HepG2 (cell line): Measurements from ENCODE around the gene DGKB. TPM values are rescaled to one million over a fixed set of nuclear protein-coding genes. Genes with fewer than 3 reads are reported as not detected.

Source experiments
- ATAC-seq: fragments of 200-7000 bp; cut with Tn5 transposase; 3 replicates; pipeline ENCODE4 v1.9.1; 2020; ENCODE audit warnings: mild to moderate bottlenecking, moderate library complexity
- BruUV-seq: library from RNA; stranded (reverse); fragments of 400-500 nt; replicated peaks from 2 replicates; lab custom pipeline; 2021; lab: Mats Ljungman, UMichigan
- CTCF ChIA-PET: fragments of 300-600 bp; formaldehyde crosslinking; extraction: SDS; loops from one replicate; lab custom pipeline; 2021; ENCODE audit warnings: low total read pairs, inconsistent platforms, low intra/inter-chr PET ratio; lab: Yijun Ruan, JAX
- POLR2A ChIA-PET: fragments of 350-600 bp; sonication (Branson Sonifier 250); formaldehyde crosslinking; loops from one replicate; lab custom pipeline; 2020; ENCODE audit warnings: antibody characterized with exemption, inconsistent platforms; lab: Yijun Ruan, JAX
- DNase-seq: peaks from one replicate; pipeline ENCODE4 v3.0.0-alpha.2; 2015; ENCODE audit warnings: low spot score
- FAIRE-seq: peaks from 3 replicates; lab custom pipeline; 2011; peaks lifted over from hg19 to GRCh38; lab: Jason Lieb, UNC
- H2AFZ ChIP-seq: one replicate; pipeline ENCODE4 v1.6.1; 2011; ENCODE audit warnings: low read length, inconsistent platforms
- H3K27ac ChIP-seq: fragments of 300-600 bp; 3 replicates; pipeline ENCODE4 v1.8.0; 2011; ENCODE audit warnings: mixed run types, mild to moderate bottlenecking, mixed read lengths, low read length, inconsistent platforms; ENCODE audit not compliant: insufficient read depth; ENCODE audit errors: extremely low read length
- H3K27me3 ChIP-seq, 2 experiments: fragments of 200-600 bp in 1 of 2; 2 replicates in 1 of 2; 3 replicates in 1 of 2; pipeline versions ENCODE4 v1.6.0 to v1.8.0; 2011; ENCODE audit warnings: low read length in 2 of 2, mild to moderate bottlenecking in 2 of 2, moderate library complexity in 2 of 2, inconsistent platforms in 1 of 2; ENCODE audit not compliant: insufficient read depth in 2 of 2, control insufficient read depth in 1 of 2
- H3K36me3 ChIP-seq, 2 experiments: fragments of 200-600 bp in 1 of 2; replicated peaks in 1 of 2; 2 replicates in 1 of 2; 3 replicates in 1 of 2; pipeline versions ENCODE4 v1.5.1 to v1.8.0; 2011; ENCODE audit warnings: low read length in 2 of 2, inconsistent platforms in 1 of 2; ENCODE audit not compliant: insufficient read depth in 2 of 2, control insufficient read depth in 1 of 2
- H3K4me1 ChIP-seq: 2 replicates; pipeline ENCODE4 v1.5.1; 2012; ENCODE audit warnings: low read length, inconsistent platforms; ENCODE audit not compliant: insufficient read depth
- H3K4me2 ChIP-seq: 2 replicates; pipeline ENCODE4 v1.6.0; 2011; ENCODE audit warnings: low read depth, low read length, inconsistent platforms
- H3K4me3 ChIP-seq, 3 experiments: fragments of 200-600 bp in 1 of 3; sonication (generic), shearing (Covaris generic) in 1 of 3; replicated peaks in 1 of 3; 2 replicates each; pipeline ENCODE4 v1.5.1; 2011 to 2016; ENCODE audit warnings: low read length in 3 of 3, inconsistent platforms in 2 of 3, low read depth in 2 of 3, mild to moderate bottlenecking in 2 of 3, control low read depth in 1 of 3, mixed read lengths in 1 of 3; ENCODE audit not compliant: insufficient read depth in 1 of 3
- H3K79me2 ChIP-seq: one replicate; pipeline ENCODE4 v1.6.1; 2011; ENCODE audit warnings: low read length, inconsistent platforms; ENCODE audit not compliant: insufficient read depth
- H3K9ac ChIP-seq: 2 replicates; pipeline ENCODE4 v1.6.0; 2011; ENCODE audit warnings: mild to moderate bottlenecking, low read depth, low read length, inconsistent platforms; ENCODE audit not compliant: insufficient read depth
- H3K9me3 ChIP-seq: 2 replicates; pipeline ENCODE4 v1.5.1; 2012; ENCODE audit warnings: mild to moderate bottlenecking, low read length
- H4K20me1 ChIP-seq: 2 replicates; pipeline ENCODE4 v1.6.0; 2011; ENCODE audit warnings: inconsistent platforms, mild to moderate bottlenecking, low read length, moderate library complexity; ENCODE audit not compliant: insufficient read depth
- CHD2 ChIP-seq: IDR thresholded peaks from 2 replicates; pipeline ENCODE4 v1.6.1; 2011; ENCODE audit warnings: low read depth, low read length, improper control_type of control experiment
- ELF3 ChIP-seq: IDR thresholded peaks from 2 replicates; pipeline ENCODE4 v1.6.1; 2016; ENCODE audit warnings: missing genetic modification reagents, missing compliant biosample characterization
- FLYWCH1 ChIP-seq: sonication (generic); formaldehyde crosslinking; IDR thresholded peaks from 2 replicates; pipeline ENCODE4 v1.8.1; 2023; ENCODE audit warnings: mild to moderate bottlenecking, missing genetic modification reagents
- GLI4 ChIP-seq: sonication (generic); formaldehyde crosslinking; IDR thresholded peaks from 2 replicates; pipeline ENCODE4 v1.5.1; 2020; ENCODE audit warnings: missing genetic modification reagents, mild to moderate bottlenecking, moderate library complexity, borderline replicate concordance
- KAT8 ChIP-seq: IDR thresholded peaks from 2 replicates; pipeline ENCODE4 v1.6.1; 2016; ENCODE audit warnings: missing genetic modification reagents, missing compliant biosample characterization
- KMT2B ChIP-seq: IDR thresholded peaks from 2 replicates; pipeline ENCODE4 v1.6.1; 2016; ENCODE audit warnings: missing genetic modification reagents, missing compliant biosample characterization
- LCORL ChIP-seq, 2 experiments: fragments of 450-650 bp in 1 of 2; sonication (generic) in 1 of 2; formaldehyde crosslinking in 1 of 2; IDR thresholded peaks; 2 replicates each; pipeline versions ENCODE4 v1.5.0 to v1.6.1; 2017 to 2020; ENCODE audit warnings: antibody characterized with exemption in 1 of 2, missing genetic modification reagents in 1 of 2
- MAZ ChIP-seq, 2 experiments: sonication (generic) in 1 of 2; formaldehyde crosslinking in 1 of 2; IDR thresholded peaks; 2 replicates each; pipeline versions ENCODE4 v1.5.0 to v1.6.1; 2012 to 2020; ENCODE audit warnings: low read depth in 2 of 2, mild to moderate bottlenecking in 2 of 2, borderline replicate concordance in 1 of 2, improper control_type of control experiment in 1 of 2, low read length in 1 of 2, missing genetic modification reagents in 1 of 2, moderate library complexity in 1 of 2
- SIX4 ChIP-seq: sonication (generic); formaldehyde crosslinking; IDR thresholded peaks from 2 replicates; pipeline ENCODE4 v1.4.0; 2020; ENCODE audit warnings: missing genetic modification reagents
- ZBTB8A ChIP-seq: sonication (generic); formaldehyde crosslinking; IDR thresholded peaks from 2 replicates; pipeline ENCODE4 v1.4.0; 2020; ENCODE audit warnings: mild to moderate bottlenecking, low read depth, missing genetic modification reagents, borderline replicate concordance
- ZMAT3 ChIP-seq: sonication (generic); formaldehyde crosslinking; conservative IDR thresholded peaks from 2 replicates; pipeline ENCODE4 v1.7.0; 2021; ENCODE audit warnings: missing genetic modification reagents
- ZNF460 ChIP-seq: sonication (generic); formaldehyde crosslinking; IDR thresholded peaks from 2 replicates; pipeline ENCODE4 v1.5.1; 2020; ENCODE audit warnings: missing genetic modification reagents, mild to moderate bottlenecking, borderline replicate concordance
- ZNF558 ChIP-seq: sonication (generic); formaldehyde crosslinking; IDR thresholded peaks from 2 replicates; pipeline ENCODE4 v1.9.0; 2022; ENCODE audit warnings: mild to moderate bottlenecking, missing genetic modification reagents, borderline replicate concordance
- ZNF841 ChIP-seq: sonication (generic); formaldehyde crosslinking; IDR thresholded peaks from 2 replicates; pipeline ENCODE4 v1.8.1; 2023; ENCODE audit warnings: missing genetic modification reagents, borderline replicate concordance
- ZNF891 ChIP-seq: sonication (generic); formaldehyde crosslinking; IDR thresholded peaks from 2 replicates; pipeline ENCODE4 v1.5.0; 2020; ENCODE audit warnings: mild to moderate bottlenecking, missing genetic modification reagents
- WGBS: methylation state at CpG from one replicate; pipeline ENCODE4 v1.1.6; 2017; ENCODE audit warnings: low lambda C conversion rate; 5-methylcytosine and 5-hydroxymethylcytosine counted together
- in situ Hi-C: cut with HindIII; loops from 2 replicates; pipeline ENCODE4 v1.10.0; 2017; ENCODE audit warnings: low pct_unique_long_range_greater_than_20kb; ENCODE audit not compliant: extremely low pct_ligation_motif_present
- intact Hi-C: fragments of 100-400 bp; cut with micrococcal nuclease; formaldehyde crosslinking; loops from one replicate; pipeline ENCODE4 v1.10.0; 2022; ENCODE audit not compliant: unreplicated experiment
- polyA plus RNA-seq, 8 experiments: library from polyadenylated mRNA; depleted of rRNA in 3 of 8; stranded (reverse) in 7 of 8; unstranded in 1 of 8; fragments of >200 nt; fragmentation: Illumina TruSeq in 4 of 8; extraction: Trizol in 4 of 8; gene quantifications; 2 replicates each; pipeline versions ENCODE4 v1.2.1 to v1.2.3, GENCODE V29; 2011 to 2016; ENCODE audit warnings: low read depth in 4 of 8, missing spikeins in 1 of 8, mixed read lengths in 1 of 8; ENCODE audit not compliant: insufficient read depth in 1 of 8
- total RNA-seq, 5 experiments: library from RNA; depleted of rRNA; stranded (reverse); fragments of >200 nt; fragmentation: Illumina TruSeq; extraction: Trizol; gene quantifications; 2 replicates each; pipeline ENCODE4 v1.2.3, GENCODE V29; 2016; ENCODE audit warnings: low read depth in 1 of 5
- TF ChIP-seq, protein P1 (sequence below): sonication (generic); formaldehyde crosslinking; conservative IDR thresholded peaks from 2 replicates; pipeline ENCODE4 v1.8.0; 2022; ENCODE audit warnings: mild to moderate bottlenecking, moderate library complexity, missing genetic modification reagents
- TF ChIP-seq, protein P2 (sequence below): sonication (generic); formaldehyde crosslinking; conservative IDR thresholded peaks from 2 replicates; pipeline ENCODE4 v1.4.0; 2020; ENCODE audit warnings: missing genetic modification reagents
- TF ChIP-seq, protein P3 (sequence below): sonication (generic); formaldehyde crosslinking; IDR thresholded peaks from 2 replicates; pipeline ENCODE4 v1.5.1; 2020; ENCODE audit warnings: missing genetic modification reagents, mild to moderate bottlenecking, borderline replicate concordance
- TF ChIP-seq, protein P4 (sequence below): IDR thresholded peaks from 2 replicates; pipeline ENCODE4 v1.6.1; 2012; ENCODE audit warnings: low read depth, low read length, improper control_type of control experiment

DGKB gene
- total and polyA plus RNA-seq, 2 of the 13 experiments (the other 11 are each of a cell fraction or from before 2014, with no cell fraction given): not detected

DNA sequence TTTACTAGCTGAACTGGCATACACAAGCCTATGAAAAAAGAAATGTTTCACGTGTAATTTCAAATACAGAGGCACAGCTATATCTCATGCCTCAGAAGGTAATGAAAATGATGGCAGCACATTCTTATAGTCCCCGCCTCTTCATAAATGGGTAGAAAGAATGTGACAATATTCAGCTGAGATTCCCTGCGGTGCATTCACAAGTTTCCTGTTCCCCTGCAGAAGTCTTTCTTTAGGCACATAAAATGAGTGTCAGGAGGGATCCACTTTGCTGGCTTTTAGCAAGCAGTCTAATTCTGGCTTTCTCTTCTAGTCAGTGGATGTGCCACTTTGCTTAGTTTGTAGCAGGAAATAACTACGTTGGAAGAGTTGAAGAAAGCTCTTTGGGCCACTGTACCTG is 56.1 kb downstream of the DGKB start (continued):
- TF ChIP-seq, protein P1, sequence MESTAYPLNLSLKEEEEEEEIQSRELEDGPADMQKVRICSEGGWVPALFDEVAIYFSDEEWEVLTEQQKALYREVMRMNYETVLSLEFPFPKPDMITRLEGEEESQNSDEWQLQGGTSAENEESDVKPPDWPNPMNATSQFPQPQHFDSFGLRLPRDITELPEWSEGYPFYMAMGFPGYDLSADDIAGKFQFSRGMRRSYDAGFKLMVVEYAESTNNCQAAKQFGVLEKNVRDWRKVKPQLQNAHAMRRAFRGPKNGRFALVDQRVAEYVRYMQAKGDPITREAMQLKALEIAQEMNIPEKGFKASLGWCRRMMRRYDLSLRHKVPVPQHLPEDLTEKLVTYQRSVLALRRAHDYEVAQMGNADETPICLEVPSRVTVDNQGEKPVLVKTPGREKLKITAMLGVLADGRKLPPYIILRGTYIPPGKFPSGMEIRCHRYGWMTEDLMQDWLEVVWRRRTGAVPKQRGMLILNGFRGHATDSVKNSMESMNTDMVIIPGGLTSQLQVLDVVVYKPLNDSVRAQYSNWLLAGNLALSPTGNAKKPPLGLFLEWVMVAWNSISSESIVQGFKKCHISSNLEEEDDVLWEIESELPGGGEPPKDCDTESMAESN: no peak
- no peak for TF ChIP-seq SIX4

DNA sequence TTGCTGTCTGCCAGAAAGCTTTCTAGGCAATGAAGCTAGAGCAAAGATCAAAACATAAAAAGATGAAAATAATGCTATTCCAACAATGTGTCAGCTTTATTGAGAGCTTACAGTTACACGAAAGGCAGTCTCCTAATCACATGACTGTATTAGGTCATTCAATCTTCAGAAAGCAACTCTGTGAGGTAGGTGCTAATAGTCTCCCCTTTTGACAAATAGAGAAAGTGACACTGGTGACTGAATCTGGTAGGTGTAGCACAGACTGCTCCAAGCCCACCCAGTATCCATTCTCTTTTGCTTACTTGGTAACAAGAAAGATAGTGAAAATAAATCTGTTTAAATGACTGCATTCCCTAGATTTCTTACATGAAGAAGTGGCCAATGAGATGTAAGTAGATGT is 58.8 kb downstream of the DGKB start:
- FAIRE-seq (no peak), DNase-seq (no peak)
- TF ChIP-seq ZNF891 (CRISPR knock-in tag) (no peak), GLI4 (CRISPR knock-in tag) (no peak), CHD2 (no peak), ZBTB8A (CRISPR knock-in tag) (no peak), ZNF841 (CRISPR knock-in tag) (no peak), MAZ (IDR thresholded peaks at IDR 0.05; ENCODE audit: borderline replicate concordance, low read depth, low read length) (no peak), MAZ (CRISPR knock-in tag; IDR thresholded peaks at IDR 0.05; ENCODE audit: low read depth) (no peak), ZNF558 (CRISPR knock-in tag) (no peak), LCORL (IDR thresholded peaks at IDR 0.05) (no peak), LCORL (CRISPR knock-in tag; IDR thresholded peaks at IDR 0.05) (no peak), ZNF460 (CRISPR knock-in tag) (no peak), FLYWCH1 (no peak), KAT8 (CRISPR knock-in tag) (no peak), ELF3 (CRISPR knock-in tag) (no peak), KMT2B (no peak), ZMAT3 (no peak)
- TF ChIP-seq, protein P2, sequence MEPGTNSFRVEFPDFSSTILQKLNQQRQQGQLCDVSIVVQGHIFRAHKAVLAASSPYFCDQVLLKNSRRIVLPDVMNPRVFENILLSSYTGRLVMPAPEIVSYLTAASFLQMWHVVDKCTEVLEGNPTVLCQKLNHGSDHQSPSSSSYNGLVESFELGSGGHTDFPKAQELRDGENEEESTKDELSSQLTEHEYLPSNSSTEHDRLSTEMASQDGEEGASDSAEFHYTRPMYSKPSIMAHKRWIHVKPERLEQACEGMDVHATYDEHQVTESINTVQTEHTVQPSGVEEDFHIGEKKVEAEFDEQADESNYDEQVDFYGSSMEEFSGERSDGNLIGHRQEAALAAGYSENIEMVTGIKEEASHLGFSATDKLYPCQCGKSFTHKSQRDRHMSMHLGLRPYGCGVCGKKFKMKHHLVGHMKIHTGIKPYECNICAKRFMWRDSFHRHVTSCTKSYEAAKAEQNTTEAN (CRISPR knock-in tag): no peak
- TF ChIP-seq, protein P3, sequence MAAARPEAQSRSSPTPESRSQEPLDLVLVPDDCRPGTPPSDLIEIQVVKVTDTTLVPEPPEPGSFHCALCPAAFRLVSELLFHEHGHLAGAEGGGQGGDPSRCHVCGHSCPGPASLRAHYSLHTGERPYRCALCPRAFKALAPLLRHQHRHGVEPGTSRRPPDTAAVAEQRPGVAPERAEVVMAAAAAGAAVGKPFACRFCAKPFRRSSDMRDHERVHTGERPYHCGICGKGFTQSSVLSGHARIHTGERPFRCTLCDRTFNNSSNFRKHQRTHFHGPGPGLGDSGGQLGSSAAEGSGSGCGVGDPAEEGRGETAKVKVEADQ (CRISPR knock-in tag): no peak
- TF ChIP-seq, protein P4, sequence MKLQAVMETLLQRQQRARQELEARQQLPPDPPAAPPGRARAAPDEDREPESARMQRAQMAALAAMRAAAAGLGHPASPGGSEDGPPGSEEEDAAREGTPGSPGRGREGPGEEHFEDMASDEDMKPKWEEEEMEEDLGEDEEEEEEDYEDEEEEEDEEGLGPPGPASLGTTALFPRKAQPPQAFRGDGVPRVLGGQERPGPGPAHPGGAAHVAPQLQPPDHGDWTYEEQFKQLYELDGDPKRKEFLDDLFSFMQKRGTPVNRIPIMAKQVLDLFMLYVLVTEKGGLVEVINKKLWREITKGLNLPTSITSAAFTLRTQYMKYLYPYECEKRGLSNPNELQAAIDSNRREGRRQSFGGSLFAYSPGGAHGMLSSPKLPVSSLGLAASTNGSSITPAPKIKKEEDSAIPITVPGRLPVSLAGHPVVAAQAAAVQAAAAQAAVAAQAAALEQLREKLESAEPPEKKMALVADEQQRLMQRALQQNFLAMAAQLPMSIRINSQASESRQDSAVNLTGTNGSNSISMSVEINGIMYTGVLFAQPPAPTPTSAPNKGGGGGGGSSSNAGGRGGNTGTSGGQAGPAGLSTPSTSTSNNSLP: no peak
- TF ChIP-seq, all 625 proteins: peak for 0
- Histone ChIP-seq H2AFZ (no peak overlapping the region), H3K9ac (no peak overlapping the region), H3K4me2 (no peak overlapping the region), H3K27me3 (no peaks in the 10 kb centered on the region), H3K79me2 (no peaks in the 10 kb centered on the region), H3K27ac (no peak overlapping the region), H3K36me3 (no peaks in the 10 kb centered on the region), H4K20me1 (no peaks in the 10 kb centered on the region), H3K4me1 (no peaks in the 10 kb centered on the region), H3K4me3 (no peak overlapping the region), H3K9me3 (peaks cover 36% of the 10 kb centered on the region)
- CTCF ChIA-PET: no interaction called here
- intact Hi-C loops (no loop called here), in situ Hi-C loops (no loop called here)
- 6% methylated on average over 1 of the region's 1 CpG for WGBS
- BruUV-seq: no TSS peak
- ATAC-seq: no peak
- POLR2A ChIA-PET: no interaction called here
